Right lobe of liver (tissue), 4 donors: ENCODE measurements around the gene ZMIZ1.

Source experiments
- CTCF ChIP-seq, 4 donors: fragments of 200-600 bp in 3 of 4; fragments of 450-650 bp in 1 of 4; IDR thresholded peaks; one replicate each; pipeline versions ENCODE4 v1.5.1 to v1.8.0; 2016 to 2022; ENCODE audit warnings: antibody characterized with exemption in 4 of 4, mild to moderate bottlenecking in 2 of 4
- POLR2A ChIP-seq: fragments of 450-650 bp; IDR thresholded peaks from one replicate; pipeline ENCODE4 v1.6.1; 2017; ENCODE audit warnings: antibody characterized with exemption, mild to moderate bottlenecking
- donor health status: DM: no; HTN: no; CAD: no.
- donor health status: DM: no; HTN: no; CAD: no.
- donor health status: DM: no; HTN: yes; CAD: no.

- TF ChIP-seq POLR2A (no peak), CTCF (IDR thresholded peaks at IDR 0.05) (no peak)
Observed at GRCh38 chr10:79034271-79034876, 34.4 kb upstream of the ZMIZ1 start.
